NB4 (cell line): ENCODE data around the gene HDAC9.

Experiments used
- CTCF ChIP-seq: IDR thresholded peaks from one replicate; pipeline ENCODE4 v1.5.1; 2012; ENCODE audit warnings: low read depth, low read length
- MAX ChIP-seq: IDR thresholded peaks from 2 replicates; pipeline ENCODE4 v1.6.1; 2011; ENCODE audit warnings: low read depth, low read length
- MYC ChIP-seq: IDR thresholded peaks from 2 replicates; pipeline ENCODE4 v1.6.1; 2011; ENCODE audit warnings: low read depth, low read length

- TF ChIP-seq CTCF: no peak
- no peak for TF ChIP-seq MAX
- TF ChIP-seq MYC: no peak
Observed at GRCh38 chr7:18467011-18467410, 28.5 kb upstream of the HDAC9 start.
